Eye (tissue), 1 donor: ENCODE data around the gene BCAP31.
A peak's percentile ranks its signal among the peaks of the same experiment; 100 is the strongest.
"Not testable (repeated sequence)": the region's sequence is repeated elsewhere in the genome, so short reads cannot be mapped to it uniquely, and the experiment has no call there.

ENCODE experiments used
- DNase-seq: peaks from one replicate; pipeline ENCODE4 v3.0.0-alpha.2; 2015

Gene BCAP31

DNA sequence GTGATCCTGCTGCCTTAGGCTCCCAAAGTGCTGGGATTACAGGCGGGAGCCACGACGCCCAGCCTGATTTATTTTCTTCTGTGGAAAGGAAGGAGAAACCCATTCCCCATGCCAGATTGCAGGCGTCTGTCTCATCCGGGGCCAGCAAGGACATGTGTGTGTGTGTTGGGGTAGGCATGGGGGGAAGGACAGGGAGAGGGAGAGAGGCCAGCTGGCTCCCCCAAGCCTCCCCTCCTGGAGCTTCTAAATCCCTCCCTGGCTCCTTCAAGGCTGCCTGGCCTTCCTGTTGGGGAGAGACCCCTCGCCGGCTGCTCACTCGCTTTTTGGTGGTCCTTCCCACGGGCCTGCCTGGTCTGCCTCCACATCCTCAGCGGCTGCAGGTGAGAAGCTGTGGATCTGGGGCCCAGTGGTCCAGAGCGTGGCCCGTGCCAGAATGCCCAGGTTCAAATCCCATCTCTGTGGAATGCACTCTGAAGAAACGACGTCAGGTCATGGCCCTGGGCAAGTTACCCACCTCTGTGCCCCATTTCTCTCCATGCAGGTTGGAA lies 38.5 kb upstream of the BCAP31 start:
- DNase-seq, result no peak

DNA sequence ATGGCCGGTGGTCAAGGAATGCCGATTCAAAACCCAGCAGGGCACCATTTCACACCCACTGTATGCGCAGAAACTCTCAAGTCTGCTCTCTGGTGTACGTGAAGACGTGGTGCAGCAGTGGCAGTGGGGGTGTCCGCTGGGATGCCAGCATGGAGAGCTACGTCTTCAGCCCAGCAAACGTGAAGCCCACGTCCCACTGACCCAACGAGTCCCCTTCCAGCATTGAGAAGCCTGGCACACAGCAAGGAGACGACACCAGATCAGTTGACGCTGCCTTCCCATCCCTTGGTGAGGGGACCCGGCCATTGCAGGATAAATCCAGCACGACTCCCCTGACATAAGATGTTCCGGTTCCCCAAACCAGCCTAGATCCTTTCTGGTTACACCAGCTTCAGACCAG lies 37.7 kb upstream of the BCAP31 start:
- DNase-seq, result no peak

DNA sequence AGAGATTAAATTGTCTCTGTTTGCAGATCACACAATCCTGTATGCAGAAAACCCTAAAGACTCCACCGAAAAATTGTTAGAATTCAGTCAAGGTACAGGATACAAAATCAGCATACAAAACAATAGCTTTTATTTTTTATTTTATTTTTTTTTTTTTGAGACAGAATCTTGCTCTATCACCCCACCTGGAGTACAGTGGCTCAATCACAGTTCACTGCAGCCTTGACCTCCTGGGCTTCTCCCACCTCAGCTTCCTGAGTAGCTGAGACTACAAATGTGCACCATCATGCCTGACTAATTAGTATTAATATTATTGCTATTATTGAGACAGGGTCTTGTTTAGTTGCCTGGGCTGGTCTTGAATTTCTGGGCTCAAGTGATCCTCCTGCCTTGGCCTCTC lies 30.9 kb upstream of the BCAP31 start:
- DNase-seq, result no peak

DNA sequence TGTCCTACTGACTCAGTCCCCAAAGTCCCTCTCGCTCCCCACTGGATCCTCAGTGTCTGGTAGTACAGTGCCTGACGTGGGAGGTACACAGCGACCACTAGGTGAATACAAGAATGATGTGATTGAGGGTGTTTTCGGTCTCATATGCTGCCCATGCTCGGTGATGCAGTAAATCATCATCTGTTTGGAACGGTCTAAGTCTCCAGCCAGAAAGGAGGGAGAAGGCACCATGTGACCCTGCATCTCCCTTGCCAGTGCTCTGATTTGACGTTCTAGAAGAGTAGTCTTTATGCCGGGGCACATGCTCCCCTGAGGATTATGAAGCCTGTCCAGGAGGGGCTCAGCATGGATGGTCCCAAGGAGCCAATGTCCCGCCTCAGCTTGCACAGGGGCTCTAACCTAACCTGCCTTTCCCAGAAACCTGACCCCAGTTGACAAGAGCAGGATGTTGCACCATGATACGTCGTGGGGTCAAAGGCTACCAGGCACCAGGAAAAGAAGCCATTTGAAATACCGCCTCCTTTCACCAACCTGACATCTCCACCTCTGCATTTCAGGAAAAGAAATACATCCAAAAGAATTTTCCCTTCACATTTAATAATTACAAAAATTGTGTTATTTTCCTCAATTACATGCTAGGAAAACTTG lies 26.1 kb upstream of the BCAP31 start:
- peak; percentile 29 for DNase-seq

DNA sequence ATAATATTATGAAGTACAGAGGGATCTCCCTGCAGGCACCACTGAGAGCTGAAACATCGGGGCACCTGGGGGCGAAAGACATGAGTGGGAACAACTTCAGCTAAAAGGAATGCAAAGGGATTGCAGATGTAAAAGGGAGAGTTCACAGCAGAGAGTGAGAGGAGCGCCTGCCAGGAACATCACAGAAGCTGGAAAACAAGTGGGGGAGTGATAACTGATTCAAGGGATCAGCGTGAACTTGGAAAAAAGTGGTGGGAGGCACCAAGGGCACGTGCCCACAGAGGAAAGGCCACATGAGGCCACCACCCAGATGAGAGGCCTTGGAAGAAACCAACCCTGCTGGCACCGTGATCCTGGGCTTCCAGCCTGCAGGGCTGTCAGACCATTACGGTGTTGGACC lies 24.8 kb upstream of the BCAP31 start:
- DNase-seq, result not testable (repeated sequence)

DNA sequence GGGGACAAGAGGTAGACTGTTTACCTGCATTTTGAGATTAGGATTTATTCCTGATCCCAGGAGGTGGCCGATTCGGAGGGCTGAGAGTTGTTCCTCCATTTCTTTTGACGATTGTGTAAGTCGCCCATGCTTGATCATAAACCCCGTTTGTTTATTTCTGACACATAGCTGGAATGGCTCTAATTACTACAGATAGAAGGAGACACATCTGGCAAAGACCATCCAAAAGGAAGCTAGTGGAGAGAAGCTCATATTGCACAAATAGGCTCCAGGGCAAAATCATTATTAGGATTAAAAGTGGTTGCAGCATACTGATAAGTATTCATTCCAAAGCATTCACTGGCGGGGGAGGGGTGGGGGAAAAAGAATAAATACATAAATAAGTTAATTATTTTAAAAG lies 22.8 kb upstream of the BCAP31 start:
- DNase-seq, result not testable (repeated sequence)

DNA sequence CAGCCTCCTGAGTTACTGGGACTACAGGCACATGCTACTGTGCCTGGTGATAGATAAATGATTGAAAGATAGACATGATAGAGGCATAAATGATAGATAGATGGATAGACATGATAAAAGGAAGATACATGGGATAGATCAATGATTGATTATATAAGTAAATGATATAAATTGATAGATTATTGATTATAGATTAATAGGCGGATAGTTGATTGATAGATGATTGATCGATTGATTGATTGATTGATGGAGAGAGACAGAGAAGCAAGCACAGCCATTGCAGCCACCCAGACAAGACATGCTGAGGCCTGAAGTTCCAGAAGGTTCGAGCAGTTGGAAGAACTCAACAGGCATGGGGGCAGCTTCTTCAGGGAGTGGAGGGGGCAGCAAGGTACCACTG lies 22.2 kb upstream of the BCAP31 start:
- no peak for DNase-seq

DNA sequence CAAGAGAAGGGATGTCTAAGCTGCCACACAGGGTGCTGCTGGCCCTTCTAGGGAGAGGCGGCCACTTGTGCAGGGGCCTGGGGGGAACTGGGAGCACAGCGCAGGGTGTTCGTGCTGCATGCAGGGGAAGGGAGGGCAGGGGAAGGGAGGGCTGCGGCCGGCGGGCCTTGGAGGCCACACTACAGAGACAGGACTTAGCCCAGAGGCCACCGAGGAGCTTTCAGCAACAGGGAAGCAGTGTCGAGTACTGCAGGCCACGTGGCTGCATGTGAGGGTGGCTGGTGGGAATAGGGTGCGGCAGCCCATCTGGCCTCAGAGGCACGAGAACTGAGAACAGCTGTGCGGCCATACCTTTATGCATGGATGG lies 20.9 kb upstream of the BCAP31 start:
- DNase-seq, result not testable (repeated sequence)

DNA sequence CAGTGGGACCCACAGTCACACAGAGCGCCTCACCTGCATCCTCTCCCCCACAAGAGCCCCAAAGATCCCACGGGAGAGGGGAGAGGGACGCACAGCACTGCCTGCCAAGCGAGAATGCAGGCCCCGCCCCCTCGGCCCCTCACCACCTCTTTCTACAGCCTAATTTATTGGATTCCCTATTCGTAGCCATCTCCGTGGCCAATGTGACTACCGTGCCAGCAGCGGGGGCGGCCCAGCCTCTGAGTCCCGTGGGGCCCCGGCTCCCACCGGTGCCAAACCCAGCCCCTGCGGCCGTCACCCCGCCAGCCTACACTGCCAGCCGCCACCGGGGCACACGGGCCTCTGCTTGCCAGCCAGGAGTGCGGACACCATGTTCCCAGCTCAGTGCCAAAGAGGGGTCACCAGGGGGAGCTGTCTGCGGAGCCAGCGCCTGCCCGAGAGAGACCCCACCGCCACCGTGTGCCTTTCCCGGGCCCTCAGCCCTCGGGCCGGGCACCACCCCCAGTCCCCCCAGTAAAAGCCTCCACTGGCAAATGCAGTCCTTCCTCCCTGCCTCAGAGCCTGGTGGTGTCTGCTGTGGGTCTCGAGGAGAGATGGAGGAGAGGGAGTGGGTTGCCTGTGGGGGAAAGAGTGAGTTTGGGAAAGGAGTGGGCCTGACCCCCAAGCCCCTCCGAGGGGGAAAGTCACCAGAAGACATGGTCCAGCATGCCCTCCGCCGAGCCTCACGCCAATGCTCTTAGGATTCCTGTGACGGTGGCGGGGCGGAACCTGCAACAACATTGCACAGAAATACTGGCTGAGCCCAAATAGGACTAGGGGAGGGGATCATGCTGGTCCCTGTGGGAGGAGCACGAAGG lies 20.3 kb upstream of the BCAP31 start:
- peak; percentile 30 for DNase-seq

DNA sequence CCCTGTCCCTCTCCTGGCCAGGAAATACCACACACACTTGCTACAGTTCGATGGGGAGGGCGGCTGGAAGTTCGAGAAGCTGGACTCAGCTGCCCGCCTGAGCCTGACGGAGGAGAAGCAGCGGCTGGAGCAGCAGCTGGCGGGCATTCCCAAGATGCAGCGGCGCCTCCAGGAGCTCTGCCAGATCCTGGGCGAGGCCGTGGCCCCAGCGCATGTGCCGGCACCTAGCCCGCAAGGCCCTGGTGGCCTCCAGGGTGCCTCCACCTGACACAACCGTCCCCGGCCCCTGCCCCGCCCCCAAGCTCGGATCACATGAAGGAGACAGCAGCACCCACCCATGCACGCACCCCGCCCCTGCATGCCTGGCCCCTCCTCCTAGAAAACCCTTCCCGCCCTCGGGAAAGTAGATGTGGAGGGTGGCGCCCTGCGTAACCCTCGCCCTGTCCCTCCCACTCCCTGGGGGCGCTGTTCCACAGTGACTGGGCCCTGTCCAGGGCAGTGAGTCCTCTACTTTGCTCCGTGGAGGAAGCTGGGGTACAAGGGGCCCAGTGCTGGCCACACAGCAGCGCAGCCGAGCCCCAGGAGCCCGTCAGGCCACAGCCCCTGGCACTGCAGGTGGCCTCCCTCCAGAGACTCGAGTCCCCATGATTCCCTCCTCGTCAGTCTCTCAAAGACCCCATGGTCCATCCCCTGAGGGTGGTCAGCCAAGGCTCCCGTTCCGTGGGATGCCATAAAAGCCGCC lies 19.5 kb upstream of the BCAP31 start:
- peak; percentile 43 for DNase-seq

DNA sequence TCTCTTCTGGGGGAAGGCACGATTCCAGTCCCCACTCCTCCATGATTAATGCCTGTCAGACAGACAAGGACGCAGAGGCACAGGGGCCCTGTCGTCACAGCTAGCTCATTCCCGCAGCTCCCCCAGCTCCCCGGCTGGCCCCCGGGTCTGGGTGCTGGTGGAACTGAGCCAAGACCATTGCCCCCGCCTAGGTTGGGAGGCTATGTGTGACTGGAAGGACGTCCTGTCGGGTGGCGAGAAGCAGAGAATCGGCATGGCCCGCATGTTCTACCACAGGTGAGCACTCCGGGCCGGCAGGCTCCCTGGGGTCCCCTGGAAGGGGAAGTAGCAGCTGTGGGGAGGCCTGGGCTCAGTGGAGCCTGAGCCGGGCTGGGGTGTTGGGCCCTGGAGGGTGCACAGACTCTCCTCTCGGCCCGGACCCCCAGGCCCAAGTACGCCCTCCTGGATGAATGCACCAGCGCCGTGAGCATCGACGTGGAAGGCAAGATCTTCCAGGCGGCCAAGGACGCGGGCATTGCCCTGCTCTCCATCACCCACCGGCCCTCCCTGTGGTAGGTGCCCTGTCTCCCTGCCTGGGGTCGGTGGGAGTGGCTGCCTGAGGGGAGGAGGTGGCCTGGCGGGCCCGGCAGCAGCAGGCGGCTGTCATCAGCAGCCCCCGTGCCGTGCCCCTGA lies 18.7 kb upstream of the BCAP31 start:
- DNase-seq, result not testable (repeated sequence)

DNA sequence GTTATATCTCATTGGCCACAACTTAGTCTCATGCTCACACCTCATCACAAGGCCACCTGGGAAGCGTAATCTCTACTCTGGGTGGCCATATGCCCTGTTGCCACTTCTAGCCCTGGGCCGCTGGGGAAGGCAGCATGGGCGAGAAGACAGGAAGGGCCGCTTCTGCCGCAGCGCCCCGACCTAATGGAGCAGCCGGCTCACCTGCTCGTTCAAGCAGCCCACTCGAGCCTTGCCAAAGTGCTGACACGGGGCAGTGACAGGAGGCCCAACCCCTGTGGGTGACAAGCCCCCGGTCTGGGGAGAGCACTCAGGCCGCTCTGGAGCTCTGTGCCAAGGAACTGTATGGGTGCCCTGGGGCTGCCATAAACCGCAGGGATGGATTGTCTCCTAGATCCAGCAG lies 17.9 kb upstream of the BCAP31 start:
- DNase-seq, result not testable (repeated sequence)

DNA sequence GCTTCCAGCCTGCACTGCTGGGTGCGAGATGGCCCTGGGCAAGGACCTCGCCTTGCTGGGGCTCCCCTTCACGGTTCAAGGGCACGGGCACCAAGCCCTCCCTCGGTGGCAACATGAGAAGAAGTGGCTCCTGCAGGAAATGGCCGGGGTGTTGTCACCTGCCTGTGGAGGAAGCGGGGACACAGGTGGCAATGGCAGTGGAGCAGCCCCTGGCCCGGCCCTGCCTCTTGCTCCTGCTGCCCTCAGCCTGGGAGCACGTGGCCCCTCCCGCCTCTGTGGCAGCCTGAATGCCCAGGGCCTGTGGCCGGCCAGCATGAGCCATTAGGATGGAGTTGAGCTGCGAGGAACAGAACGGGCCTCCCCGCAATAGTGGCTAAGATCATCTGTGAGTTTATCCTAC lies 17.3 kb upstream of the BCAP31 start:
- DNase-seq, result no peak

DNA sequence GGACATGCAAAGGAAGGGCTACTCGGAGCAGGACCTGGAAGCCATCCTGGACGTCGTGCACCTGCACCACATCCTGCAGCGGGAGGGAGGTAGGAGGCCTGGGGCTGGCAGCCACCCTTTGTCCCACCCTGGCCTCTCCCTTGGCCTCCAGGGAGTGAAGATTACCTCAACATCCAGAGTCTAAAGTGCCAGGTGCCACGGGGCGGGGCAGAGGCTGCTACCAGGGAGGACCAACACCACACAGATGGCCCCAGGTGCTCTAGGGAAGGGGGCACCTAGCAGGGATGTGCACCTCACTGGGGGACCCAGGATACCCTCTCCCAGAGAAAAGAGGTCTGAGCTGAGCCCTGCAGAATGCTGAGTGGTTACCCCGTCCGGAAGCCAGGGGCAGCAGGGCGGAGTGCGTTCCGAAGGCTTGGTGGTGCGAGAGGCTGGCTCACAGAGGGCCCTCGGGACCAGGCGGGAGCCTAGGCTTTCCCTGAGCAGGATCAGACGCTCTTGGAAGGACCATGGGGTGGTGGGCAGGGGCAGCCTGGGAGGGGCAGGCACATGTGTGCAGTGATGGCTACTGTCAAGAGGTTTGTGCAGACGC lies 16.5 kb upstream of the BCAP31 start:
- no peak for DNase-seq

DNA sequence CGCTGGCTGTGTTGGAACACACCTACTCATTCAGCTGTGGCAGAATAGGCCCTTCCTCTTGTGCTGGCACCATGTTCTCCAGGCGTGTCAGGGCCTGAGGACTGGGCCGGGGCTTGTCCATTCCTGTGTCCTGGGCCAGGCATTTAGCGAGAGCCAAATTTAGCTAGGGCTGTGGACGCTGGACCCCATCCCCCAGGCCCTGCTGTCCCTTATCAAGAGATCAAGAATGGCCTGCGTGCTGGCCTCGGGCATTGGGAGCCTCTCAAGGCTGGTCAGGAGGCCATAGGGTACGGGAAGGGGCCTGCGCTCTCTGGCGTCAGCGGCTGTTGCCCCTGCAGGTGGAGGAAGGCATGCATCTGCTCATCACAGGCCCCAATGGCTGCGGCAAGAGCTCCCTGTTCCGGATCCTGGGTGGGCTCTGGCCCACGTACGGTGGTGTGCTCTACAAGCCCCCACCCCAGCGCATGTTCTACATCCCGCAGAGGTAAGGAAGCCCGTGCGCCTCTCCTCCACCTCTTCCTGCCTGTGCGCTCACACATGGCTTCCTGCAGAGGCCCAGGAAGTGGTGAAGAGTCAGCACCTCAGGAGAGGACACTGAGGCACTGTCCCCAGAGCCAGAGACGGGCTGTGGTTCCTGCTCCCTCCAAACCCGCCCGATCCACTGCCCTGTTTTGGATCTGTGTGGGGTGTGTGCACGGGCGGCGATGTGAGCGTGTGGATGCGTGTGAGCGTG lies 15.7 kb upstream of the BCAP31 start:
- DNase-seq, result no peak

DNA sequence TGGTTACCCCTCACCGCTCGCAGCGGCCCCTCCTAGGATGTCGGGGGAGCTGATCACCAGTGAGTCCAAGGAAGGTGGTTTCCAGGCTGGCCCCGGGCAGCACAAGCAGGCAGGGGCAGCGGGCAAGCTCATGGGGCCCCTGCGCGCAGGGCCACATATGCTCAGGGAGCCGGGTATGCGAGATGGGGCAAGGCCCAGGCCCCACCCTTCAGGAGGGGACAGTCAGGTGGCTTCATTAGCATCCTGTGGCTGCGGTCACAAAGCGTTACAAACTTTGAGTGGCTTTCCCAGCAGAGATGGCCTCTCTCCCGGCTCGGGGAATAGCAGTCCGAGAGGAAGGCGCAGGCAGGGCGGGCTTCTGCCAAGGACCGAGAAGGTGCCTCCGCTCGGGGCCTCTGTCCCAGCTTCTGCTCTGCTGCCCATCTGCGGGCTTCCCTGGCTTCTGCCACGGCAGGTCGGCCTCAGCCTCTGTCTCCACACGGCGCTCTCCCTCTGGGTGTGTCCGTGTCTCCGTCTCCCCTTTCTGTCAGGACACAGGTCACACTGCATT lies 13.9 kb upstream of the BCAP31 start:
- DNase-seq, result no peak

DNA sequence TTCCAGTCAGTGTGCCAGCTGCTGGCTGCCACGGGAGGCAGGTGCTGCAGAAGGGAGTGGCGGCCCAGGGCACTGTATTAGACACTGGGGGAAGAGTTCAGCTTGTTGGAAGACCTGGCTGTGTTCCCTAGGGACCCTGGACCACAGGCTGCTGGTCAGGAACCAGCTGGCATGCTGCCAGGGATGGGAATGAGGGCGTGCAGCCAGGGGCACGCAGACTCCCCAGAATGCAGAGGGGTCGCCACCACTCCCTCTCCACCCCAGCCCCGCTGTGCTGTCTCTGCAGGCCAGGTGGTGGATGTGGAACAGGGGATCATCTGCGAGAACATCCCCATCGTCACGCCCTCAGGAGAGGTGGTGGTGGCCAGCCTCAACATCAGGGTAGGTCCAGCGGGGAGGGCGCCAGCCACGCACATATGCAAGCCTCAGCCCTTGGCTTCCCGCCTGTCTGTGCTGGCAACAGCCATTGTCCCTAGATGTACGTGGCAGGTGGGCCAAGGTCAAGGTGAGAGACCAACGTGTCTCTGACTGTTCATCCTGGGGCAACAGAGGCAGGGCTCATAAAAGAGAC lies 12.8 kb upstream of the BCAP31 start:
- no peak for DNase-seq

DNA sequence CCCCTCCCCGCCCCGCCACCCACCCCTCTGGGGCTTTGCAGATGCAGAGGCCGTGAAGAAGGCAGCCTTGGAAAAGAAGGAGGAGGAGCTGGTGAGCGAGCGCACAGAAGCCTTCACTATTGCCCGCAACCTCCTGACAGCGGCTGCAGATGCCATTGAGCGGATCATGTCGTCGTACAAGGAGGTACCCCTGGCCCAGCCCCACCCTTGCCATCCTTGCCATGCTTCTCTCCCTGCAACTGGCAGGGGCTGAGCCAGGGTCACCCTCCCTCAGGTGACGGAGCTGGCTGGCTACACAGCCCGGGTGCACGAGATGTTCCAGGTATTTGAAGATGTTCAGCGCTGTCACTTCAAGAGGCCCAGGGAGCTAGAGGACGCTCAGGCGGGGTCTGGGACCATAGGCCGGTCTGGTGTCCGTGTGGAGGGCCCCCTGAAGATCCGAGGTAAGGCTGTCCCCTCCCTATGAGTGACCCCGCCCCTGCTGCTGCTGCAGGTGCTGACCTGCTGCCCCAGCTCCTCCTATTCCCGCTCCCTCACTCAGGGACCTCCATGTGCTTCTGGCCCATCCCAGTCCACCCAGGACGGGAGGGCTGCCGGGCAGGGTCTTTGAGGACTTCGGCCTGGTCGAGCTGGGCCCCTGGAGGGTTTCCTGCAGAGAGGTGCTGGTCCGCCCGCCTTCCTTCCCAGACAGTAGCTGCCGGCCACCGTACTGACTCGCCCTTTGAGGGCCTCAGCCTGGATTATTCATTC lies 12.1 kb upstream of the BCAP31 start:
- no peak for DNase-seq

DNA sequence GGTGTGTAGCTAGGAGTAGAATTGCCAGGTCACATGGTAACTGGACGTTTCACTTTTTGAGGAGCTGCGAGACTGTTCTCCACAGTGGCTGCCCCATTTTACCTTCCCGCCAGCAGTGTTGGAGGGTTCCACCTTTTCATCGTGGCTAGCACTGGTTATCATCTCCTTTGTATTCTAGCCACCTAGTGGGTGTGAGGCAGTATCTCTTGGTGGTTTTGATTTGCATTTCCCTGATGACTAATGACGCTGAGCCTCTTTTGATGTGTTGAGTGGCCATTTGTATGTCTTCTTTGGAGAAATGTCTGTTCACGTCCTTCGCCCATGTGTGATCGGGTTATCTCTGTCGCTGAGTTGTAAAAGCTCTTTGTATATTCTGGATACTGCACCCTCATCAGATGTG lies 11.1 kb upstream of the BCAP31 start:
- DNase-seq, result no peak

DNA sequence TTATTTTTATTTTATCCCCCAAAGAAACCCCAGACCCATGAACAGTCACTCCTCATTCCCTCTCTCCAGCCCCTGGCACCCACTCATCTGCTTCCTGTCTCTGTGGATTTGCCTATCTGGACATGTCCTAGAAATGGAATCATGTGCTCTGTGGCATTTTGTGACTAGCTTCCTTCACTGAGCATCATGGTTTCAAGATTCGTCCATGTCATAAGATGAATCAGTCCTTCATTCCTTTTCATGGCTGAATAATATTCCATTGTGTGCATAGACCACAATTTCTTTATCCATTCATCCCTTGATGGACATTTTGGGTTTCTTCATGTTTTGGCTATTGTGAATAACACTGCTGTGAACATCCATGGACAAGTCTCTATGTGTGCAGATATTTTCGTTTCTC lies 10.7 kb upstream of the BCAP31 start:
- no peak for DNase-seq
